B cell (primary cell): ENCODE measurements around the gene WDR76. TPM values are rescaled to one million over a fixed set of nuclear protein-coding genes. Genes with fewer than 3 reads are reported as not detected.

Experiments used
- ATAC-seq: fragments of 200-7000 bp; cut with Tn5 transposase; one replicate; pipeline ENCODE4 v1.10.0; 2021; ENCODE audit warnings: low read depth, mild to moderate bottlenecking, moderate number of reproducible peaks, moderate library complexity
- CTCF ChIA-PET: fragments of 350-600 bp; sonication (Branson Sonifier 250); formaldehyde crosslinking; loops from one replicate; lab custom pipeline; 2021; ENCODE audit warnings: antibody characterized with exemption, inconsistent platforms; lab: Charles Lee
- POLR2A ChIA-PET: fragments of 350-600 bp; sonication (Branson Sonifier 250); formaldehyde crosslinking; loops from one replicate; lab custom pipeline; 2021; ENCODE audit warnings: antibody characterized with exemption; lab: Charles Lee
- DNase-seq: peaks from one replicate; pipeline ENCODE4 v3.0.0; 2013
- H2AFZ ChIP-seq: 2 replicates; pipeline ENCODE4 v1.6.1; 2012; ENCODE audit warnings: mild to moderate bottlenecking, low read depth, low read length; ENCODE audit not compliant: insufficient read depth, poor library complexity, severe bottlenecking
- H3K27ac ChIP-seq, 2 donors: 1 replicate in 1 of 2; 2 replicates in 1 of 2; pipeline ENCODE4 v1.5.1; 2012 to 2013; ENCODE audit warnings: low read length in 2 of 2, mild to moderate bottlenecking in 2 of 2, moderate library complexity in 1 of 2
- H3K27me3 ChIP-seq, 4 experiments: fragments of 200-600 bp in 1 of 4; sonication (generic) in 1 of 4; replicated peaks in 1 of 4; 1 replicate in 2 of 4; 2 replicates in 2 of 4; pipeline versions ENCODE4 v1.6.1 to v1.7.0; 2013 to 2016; ENCODE audit warnings: low read length in 3 of 4, mild to moderate bottlenecking in 2 of 4, mixed read lengths in 1 of 4, moderate library complexity in 1 of 4; ENCODE audit not compliant: insufficient read depth in 4 of 4, control insufficient read depth in 3 of 4; ENCODE audit errors: control extremely low read depth in 1 of 4
- H3K36me3 ChIP-seq, 2 experiments: replicated peaks in 1 of 2; 1 replicate in 1 of 2; 2 replicates in 1 of 2; pipeline versions ENCODE4 v1.6.1 to v1.7.1; 2013; ENCODE audit warnings: low read length in 1 of 2; ENCODE audit not compliant: insufficient read depth in 2 of 2, control insufficient read depth in 1 of 2; ENCODE audit errors: control extremely low read depth in 1 of 2, extremely low read depth in 1 of 2
- H3K4me1 ChIP-seq, 2 donors: fragments of 200-600 bp in 1 of 2; sonication (generic) in 1 of 2; 1 replicate in 1 of 2; 2 replicates in 1 of 2; pipeline versions ENCODE4 v1.5.1 to v1.6.1; 2013 to 2017; ENCODE audit warnings: low read length in 2 of 2; ENCODE audit not compliant: control insufficient read depth in 2 of 2, insufficient read depth in 2 of 2
- H3K4me2 ChIP-seq: replicated peaks from 2 replicates; pipeline ENCODE3; 2012; ENCODE audit warnings: mild to moderate bottlenecking, low read depth, low read length; ENCODE audit not compliant: poor library complexity, severe bottlenecking
- H3K4me3 ChIP-seq, 5 experiments: fragments of 200-600 bp in 1 of 5; sonication (generic) in 1 of 5; 1 replicate in 3 of 5; 2 replicates in 2 of 5; pipeline versions ENCODE4 v1.5.1 to v1.7.0; 2011 to 2016; ENCODE audit warnings: low read length in 4 of 5, mild to moderate bottlenecking in 4 of 5, low read depth in 2 of 5, control low read depth in 1 of 5, moderate library complexity in 1 of 5; ENCODE audit not compliant: insufficient read depth in 1 of 5; ENCODE audit errors: control extremely low read depth in 1 of 5, extremely low read depth in 1 of 5
- H3K79me2 ChIP-seq: fragments of 200-600 bp; sonication (generic); one replicate; pipeline ENCODE4 v1.6.0; 2016; ENCODE audit warnings: low read length; ENCODE audit not compliant: control insufficient read depth, insufficient read depth
- H3K9ac ChIP-seq: fragments of 200-600 bp; sonication (generic); 2 replicates; pipeline ENCODE4 v1.6.1; 2017; ENCODE audit warnings: mild to moderate bottlenecking, low read length, moderate library complexity
- H3K9me3 ChIP-seq, 3 donors: one replicate each; pipeline versions ENCODE4 v1.6.1 to v1.7.1; 2013; ENCODE audit warnings: low read length in 2 of 3; ENCODE audit not compliant: control insufficient read depth in 2 of 3, insufficient read depth in 1 of 3; ENCODE audit errors: control extremely low read depth in 1 of 3
- H4K20me1 ChIP-seq: 2 replicates; pipeline ENCODE4 v1.6.0; 2012; ENCODE audit warnings: mild to moderate bottlenecking, low read length; ENCODE audit not compliant: insufficient read depth, control insufficient read depth, poor library complexity, severe bottlenecking
- H3K27ac Mint-ChIP-seq: one replicate; pipeline ENCODE4 v1.8.0; 2021; ENCODE audit warnings: mixed read lengths
- H3K27me3 Mint-ChIP-seq: one replicate; pipeline ENCODE4 v1.8.0; 2021; ENCODE audit warnings: mixed read lengths
- H3K4me1 Mint-ChIP-seq: one replicate; pipeline ENCODE4 v1.8.0; 2021; ENCODE audit warnings: mixed read lengths
- H3K4me3 Mint-ChIP-seq: one replicate; pipeline ENCODE4 v1.8.0; 2021; ENCODE audit warnings: mixed read lengths
- H3K9me3 Mint-ChIP-seq: one replicate; pipeline ENCODE4 v1.8.0; 2022; ENCODE audit warnings: mixed read lengths; ENCODE audit not compliant: insufficient read depth
- EZH2 ChIP-seq: IDR thresholded peaks from 2 replicates; pipeline ENCODE4 v1.6.1; 2012; ENCODE audit warnings: borderline replicate concordance, low read depth, mild to moderate bottlenecking, moderate library complexity, low read length; ENCODE audit not compliant: insufficient read depth, poor library complexity, severe bottlenecking
- WGBS: methylation state at CpG from one replicate; pipeline ENCODE4 v1.1.5; 2013; ENCODE audit warnings: missing lambda C conversion rate; ENCODE audit not compliant: insufficient coverage; 5-methylcytosine and 5-hydroxymethylcytosine counted together
- intact Hi-C: fragments of 100-400 bp; cut with micrococcal nuclease; formaldehyde crosslinking; loops from one replicate; pipeline ENCODE4 v1.10.0; 2022
- polyA plus RNA-seq: library from polyadenylated mRNA; depleted of rRNA; stranded (reverse); fragments of >200 nt; gene quantifications from 2 replicates; pipeline ENCODE4 v1.2.3, GENCODE V29; 2012
- total RNA-seq, 2 donors: library from RNA; stranded (reverse); fragments of 120-200 nt in 1 of 2; gene quantifications; 1 replicate in 1 of 2; 2 replicates in 1 of 2; pipeline versions ENCODE4 v1.2.3 to v1.2.4, GENCODE V29; 2013 to 2022
- TF ChIP-seq, protein P1 (sequence below): fragments of 200-600 bp; IDR thresholded peaks from one replicate; pipeline ENCODE4 v1.8.0; 2022; ENCODE audit warnings: antibody characterized with exemption, mild to moderate bottlenecking

WDR76 gene
- total and polyA plus RNA-seq, 2 donors (not counting 1 experiment from before 2014, with no cell fraction given) = 1.9 to 12.7 TPM

GRCh38 chr15:43777267-43777914, 49.4 kb upstream of the WDR76 start:
- Mint-ChIP-seq H3K27ac (peak overlapping the region; percentile 97), H3K4me3 (peak overlapping the region; percentile 96), H3K27me3 (no peaks in the 10 kb centered on the region), H3K9me3 (no peaks in the 10 kb centered on the region), H3K4me1 (peaks cover 43% of the 10 kb centered on the region)
- ATAC-seq = peak; percentile 55
- intact Hi-C loops = loop anchor here (1.0 kb wide), 1 partner anchor 8 kb away; no protein-coding TSS in a partner anchor
- Histone ChIP-seq H3K36me3 (peaks cover 6 to 25% of the 10 kb centered on the region in 2 experiments), H2AFZ (peak overlapping the region; percentile 75), H3K4me2 (peak overlapping the region; percentile 96), H3K27me3 (no peaks in the 10 kb centered on the region), H3K79me2 (peaks cover 10% of the 10 kb centered on the region), H3K4me3 (peak overlapping the region; percentile 78 to 93 (median 88)), H3K4me1 (peaks cover 16 to 30% of the 10 kb centered on the region in 2 donors), H3K9me3 (no peaks in the 10 kb centered on the region), H3K27ac (peak overlapping the region; percentile 73 to 76), H3K9ac (peak overlapping the region; percentile 78), H4K20me1 (peaks cover 39% of the 10 kb centered on the region)
- TF ChIP-seq, protein P1, sequence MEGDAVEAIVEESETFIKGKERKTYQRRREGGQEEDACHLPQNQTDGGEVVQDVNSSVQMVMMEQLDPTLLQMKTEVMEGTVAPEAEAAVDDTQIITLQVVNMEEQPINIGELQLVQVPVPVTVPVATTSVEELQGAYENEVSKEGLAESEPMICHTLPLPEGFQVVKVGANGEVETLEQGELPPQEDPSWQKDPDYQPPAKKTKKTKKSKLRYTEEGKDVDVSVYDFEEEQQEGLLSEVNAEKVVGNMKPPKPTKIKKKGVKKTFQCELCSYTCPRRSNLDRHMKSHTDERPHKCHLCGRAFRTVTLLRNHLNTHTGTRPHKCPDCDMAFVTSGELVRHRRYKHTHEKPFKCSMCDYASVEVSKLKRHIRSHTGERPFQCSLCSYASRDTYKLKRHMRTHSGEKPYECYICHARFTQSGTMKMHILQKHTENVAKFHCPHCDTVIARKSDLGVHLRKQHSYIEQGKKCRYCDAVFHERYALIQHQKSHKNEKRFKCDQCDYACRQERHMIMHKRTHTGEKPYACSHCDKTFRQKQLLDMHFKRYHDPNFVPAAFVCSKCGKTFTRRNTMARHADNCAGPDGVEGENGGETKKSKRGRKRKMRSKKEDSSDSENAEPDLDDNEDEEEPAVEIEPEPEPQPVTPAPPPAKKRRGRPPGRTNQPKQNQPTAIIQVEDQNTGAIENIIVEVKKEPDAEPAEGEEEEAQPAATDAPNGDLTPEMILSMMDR = peak; percentile 93
- TF ChIP-seq EZH2 = no peak
- peak; percentile 91 for DNase-seq
- ChIA-PET CTCF (interaction anchor here (0.8 to 11.4 kb wide), 12 partner anchors 9 to 66 kb away, joined by 3 to 150 read pairs (median 6); partner anchors contain the start of genes HYPK, MFAP1, SERF2 and SERINC4), POLR2A (interaction anchor here (0.8 to 4.8 kb wide), 11 partner anchors 12 to 266 kb away, joined by 3 to 72 read pairs (median 9); partner anchors contain the start of genes HYPK, MFAP1, PDIA3 and SERF2)
- 1% methylated on average over 29 of the region's 31 CpGs for whole genome bisulfite sequencing

DNA sequence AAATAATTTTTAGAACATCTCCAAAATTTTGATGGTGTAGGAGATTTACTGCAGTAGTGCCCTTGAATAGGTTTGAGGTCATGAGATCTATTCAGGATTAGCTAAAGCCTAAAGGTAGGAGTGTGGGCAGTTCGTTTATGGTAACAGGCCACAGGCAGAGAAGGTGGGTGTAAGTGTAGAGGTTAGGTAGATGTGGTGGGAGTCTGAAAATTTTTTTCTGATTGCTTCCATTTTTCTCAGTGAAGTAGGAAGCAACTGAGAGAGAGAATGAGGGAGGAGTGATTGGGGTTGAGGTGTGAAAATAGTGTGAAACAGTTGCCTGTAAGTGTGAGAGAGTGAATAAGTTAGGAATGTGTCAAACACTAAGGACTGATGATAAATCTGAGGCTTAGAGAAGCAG, 47.8 kb upstream of the WDR76 start:
- ATAC-seq = no peak
- H3K36me3 ChIP-seq = peaks cover 0 to 12% of the 10 kb centered on the region in 2 experiments
- H3K4me1 ChIP-seq = peaks cover 16 to 30% of the 10 kb centered on the region in 2 donors
- ChIA-PET POLR2A (interaction anchor here (4.8 kb wide), 1 partner anchor 11 kb away, joined by 72 read pairs; the partner anchor contains the start of gene SERF2), CTCF (interaction anchor here (1.0 to 11.4 kb wide), 3 partner anchors 10 to 36 kb away, joined by 3 to 150 read pairs (median 16); partner anchors contain the start of gene SERF2)
- intact Hi-C loops = no loop called here
- no peak overlapping the region for H3K4me3 Mint-ChIP-seq
- H3K9me3 ChIP-seq = no peaks in the 10 kb centered on the region
- no peaks in the 10 kb centered on the region for H3K27me3 ChIP-seq
- H4K20me1 ChIP-seq = peaks cover 24% of the 10 kb centered on the region
- H3K9me3 Mint-ChIP-seq = no peaks in the 10 kb centered on the region
- no peak overlapping the region for H3K27ac Mint-ChIP-seq
- no peak overlapping the region for H3K4me2 ChIP-seq
- no peak for DNase-seq
- peaks cover 10% of the 10 kb centered on the region for H3K79me2 ChIP-seq
- 60% methylated on average over 1 of the region's 1 CpG for WGBS
- peaks cover 40% of the 10 kb centered on the region for H3K4me1 Mint-ChIP-seq
- no peak overlapping the region for H3K4me3 ChIP-seq
- no peaks in the 10 kb centered on the region for H3K27me3 Mint-ChIP-seq
- H2AFZ ChIP-seq = no peak overlapping the region
- no peak overlapping the region for H3K9ac ChIP-seq
- TF ChIP-seq, protein P1 = no peak
- no peak for TF ChIP-seq EZH2
- no peak overlapping the region for H3K27ac ChIP-seq
